NOMO-1 treated with dmso at 0.1 percent for 144 hours (cell line): ENCODE results near the gene THAP8.
"Not testable (repeated sequence)": the region's sequence is repeated elsewhere in the genome, so short reads cannot be mapped to it uniquely, and the experiment has no call there.

Experiments
- DNase-seq: peaks from one replicate; lab custom pipeline; 2025; ENCODE audit not compliant: unreplicated experiment; lab: John Stamatoyannopoulos, UW

THAP8 gene

DNA sequence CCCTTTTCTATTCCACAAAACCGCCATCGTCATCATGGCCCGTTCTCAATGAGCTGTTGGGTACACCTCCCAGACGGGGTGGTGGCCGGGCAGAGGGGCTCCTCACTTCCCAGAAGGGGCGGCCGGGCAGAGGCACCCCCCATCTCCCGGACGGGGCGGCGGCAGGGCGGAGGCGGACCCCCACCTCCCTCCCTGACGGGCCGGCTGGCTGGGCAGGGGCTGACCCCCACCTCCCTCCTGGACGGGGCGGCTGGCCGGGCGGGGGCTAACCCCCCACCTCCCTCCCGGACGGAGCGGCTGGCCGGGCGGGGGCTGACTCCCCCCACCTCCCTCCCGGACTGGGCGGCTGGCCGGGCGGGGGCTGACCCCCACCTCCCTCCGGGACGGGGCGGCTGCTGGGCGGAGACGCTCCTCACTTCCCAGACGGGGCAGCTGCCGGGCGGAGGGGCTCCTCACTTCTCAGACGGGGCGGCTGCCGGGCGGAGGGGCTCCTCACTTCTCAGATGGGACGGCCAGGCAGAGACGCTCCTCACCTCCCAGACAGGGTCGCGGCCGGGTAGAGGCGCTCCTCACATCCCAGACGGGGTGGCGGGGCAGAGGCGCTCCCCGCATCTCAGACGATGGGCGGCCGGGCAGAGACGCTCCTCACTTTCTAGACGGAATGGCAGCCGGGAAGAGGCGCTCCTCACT is 14.9 kb upstream of the THAP8 start:
- DNase-seq: not testable (repeated sequence)

- DNase-seq: no peak
Measured at GRCh38 chr19:36067681-36068080, 13.6 kb upstream of the THAP8 start.

DNA sequence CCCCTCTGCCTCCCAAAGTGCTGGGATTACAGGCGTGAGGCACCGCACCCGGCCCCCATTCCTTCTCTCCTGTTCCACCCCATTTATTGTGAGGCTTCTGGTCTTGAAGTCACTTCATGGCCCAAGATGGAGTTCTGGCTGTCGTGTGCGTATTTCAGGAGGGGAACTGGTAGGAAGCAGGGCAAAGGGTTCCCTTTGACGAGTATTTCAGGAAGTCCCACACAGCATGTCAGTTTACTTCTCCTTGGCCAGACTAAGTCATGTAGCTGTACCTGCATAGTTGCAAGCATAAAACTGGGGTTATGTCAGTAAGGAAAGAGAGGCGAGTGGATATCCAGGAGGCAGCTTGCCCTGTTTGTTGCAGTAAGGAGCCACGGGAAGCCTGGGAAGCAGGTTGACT is 10.7 kb upstream of the THAP8 start:
- DNase-seq: no peak

- DNase-seq: no peak
Measured at GRCh38 chr19:36061367-36061766, 7.3 kb upstream of the THAP8 start.

DNA sequence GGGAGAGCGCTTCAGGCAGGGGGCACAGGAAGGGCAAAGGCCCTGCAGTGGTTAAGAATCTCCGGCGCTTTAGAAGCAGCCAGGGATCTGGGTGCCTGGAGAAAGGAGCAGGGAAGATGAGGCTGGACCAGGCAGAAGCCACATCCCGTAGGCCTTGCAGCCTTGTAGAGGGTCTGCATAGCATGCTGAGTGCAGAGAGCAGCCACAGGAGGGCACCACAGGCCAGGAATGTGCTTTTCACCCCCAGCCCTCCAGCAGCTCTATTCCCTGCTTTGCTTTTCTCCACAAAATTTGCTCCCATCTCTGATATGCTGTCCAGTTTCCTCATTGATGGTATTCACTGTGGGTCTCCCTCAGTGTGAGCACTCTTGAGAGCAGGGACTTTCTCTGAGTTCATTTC is 6.3 kb upstream of the THAP8 start:
- DNase-seq: no peak

DNA sequence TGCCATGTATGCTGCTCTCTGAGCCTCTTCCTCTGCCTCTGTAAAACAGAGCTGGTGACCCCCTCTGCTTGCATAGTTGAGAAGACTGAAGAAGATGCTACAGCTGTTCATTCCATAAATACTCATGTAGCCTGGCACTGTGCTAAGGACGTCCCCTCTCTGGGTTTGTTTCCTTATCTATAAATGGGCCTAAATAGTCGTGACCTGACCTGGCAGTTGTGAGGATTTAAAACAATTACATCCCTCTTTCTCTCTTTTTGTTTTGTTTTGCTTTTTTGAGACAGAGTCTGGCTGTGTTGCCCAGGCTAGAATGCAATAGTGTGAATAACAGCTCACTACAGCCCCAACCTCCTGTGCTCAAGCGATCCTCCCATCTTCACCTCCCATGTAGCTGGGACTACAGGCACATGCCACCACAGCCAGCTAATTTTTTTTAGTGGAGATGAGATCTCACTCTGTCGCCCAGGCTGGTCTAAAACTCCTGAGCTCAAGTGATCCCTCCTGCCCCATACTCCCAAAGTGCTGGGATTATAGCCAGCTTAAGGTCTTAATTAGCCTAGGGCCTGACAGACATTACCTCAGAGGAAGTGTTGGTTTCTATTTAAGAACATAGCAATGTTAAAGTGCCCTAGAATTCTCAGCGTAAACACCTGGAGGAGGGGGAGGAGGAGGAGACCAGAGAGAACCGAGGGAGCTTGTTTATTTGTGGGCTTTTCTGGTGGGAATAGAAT is 5.3 kb upstream of the THAP8 start:
- DNase-seq: no peak

- DNase-seq: no peak
Measured at GRCh38 chr19:36058481-36059179, 4.5 kb upstream of the THAP8 start.

GRCh38 chr19:36054733-36055686 is 925 bp upstream of the THAP8 start, which contains the start of gene WDR62:
TSS of gene WDR62 (plus strand) at chr19:36054897. CDS start at chr19:36054972, 75 bp downstream.
- DNase-seq: peak; percentile 93

DNA sequence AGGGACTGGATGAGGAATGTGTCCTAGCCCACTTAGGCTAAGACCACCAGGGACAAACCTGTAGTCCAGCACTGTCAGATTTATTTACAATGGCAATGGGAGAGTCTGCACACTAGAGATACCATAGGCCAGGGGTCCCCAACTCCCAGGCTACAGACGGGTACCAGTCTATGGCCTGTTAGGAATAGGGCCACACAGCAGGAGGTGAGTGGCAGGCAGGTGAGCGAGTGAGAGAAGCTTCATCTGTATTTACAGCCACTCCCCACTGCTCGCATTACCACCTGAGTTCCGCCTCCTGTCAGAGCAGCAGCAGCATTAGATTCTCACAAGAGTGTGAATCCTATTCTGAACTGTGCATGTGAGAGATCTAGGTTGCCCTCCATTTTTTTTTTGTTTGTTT is 2.4 kb downstream of the THAP8 start:
- DNase-seq: no peak

DNA sequence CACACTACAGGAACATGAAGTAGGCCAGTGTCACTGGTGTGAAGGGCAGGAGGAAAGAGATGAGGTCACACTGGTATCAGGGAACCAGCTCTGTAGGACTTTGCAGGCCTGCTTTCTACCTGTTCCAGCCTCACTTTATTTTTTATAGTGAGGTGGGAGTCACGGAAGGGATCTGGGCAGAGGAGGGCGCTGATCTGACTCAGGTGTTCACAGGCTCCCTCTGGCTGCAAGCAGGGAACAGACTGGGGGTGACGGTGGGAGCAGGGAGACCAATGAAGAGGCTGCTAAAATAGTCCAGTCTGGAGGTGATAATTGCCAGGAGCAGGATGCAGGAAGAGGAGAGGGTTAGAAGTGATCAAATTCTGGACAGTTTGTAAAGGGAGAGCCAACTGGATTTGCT is 2.8 kb downstream of the THAP8 start:
- DNase-seq: no peak

GRCh38 chr19:36049080-36049698 is 4.9 kb downstream of the THAP8 start:
- no peak for DNase-seq

GRCh38 chr19:36047835-36048234 is 6.2 kb downstream of the THAP8 start:
- DNase-seq: no peak

GRCh38 chr19:36046443-36047050 is 7.5 kb downstream of the THAP8 start:
- DNase-seq: no peak

- DNase-seq: no peak
Measured at GRCh38 chr19:36043952-36044351, 10.1 kb downstream of the THAP8 start.

DNA sequence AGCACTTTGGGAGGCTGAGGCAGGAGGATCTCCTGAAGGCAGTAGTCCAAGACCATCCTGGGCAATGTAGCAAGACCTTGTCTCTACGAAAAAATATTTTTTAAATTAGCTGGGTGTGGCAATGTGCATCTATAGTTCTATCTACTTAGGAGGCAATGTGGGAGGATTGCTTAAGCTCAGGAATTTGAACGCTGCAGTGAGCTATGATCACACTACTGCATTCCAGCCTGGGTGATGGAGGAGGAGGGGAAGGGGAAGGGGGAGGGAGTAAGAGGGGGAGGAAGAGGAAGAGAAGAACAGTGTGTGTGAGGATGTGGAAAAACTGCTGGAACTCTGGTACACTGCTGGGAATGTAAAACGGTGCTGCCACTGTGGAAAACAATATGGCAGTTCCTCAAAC is 12.3 kb downstream of the THAP8 start:
- no peak for DNase-seq

GRCh38 chr19:36041092-36041491 is 13.0 kb downstream of the THAP8 start:
- DNase-seq: not testable (repeated sequence)

DNA sequence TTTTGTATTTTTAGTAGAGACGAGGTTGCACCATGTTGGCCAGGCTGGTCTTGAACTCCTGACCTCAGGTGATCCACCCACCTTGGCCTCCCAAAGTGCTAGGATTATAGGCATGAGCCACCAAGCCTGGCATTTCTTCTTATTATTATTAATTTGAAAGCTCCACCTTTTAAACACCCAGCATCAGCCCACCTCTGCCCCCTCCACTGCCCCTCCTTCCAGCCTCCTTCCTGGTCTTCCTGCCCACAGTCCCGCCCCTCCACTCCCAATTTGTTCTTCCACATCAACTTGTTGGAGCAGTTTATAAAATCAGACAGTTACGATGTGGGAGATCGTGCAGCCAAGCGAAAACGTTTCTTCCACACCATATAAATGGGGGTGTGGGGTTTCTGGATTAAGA is 13.6 kb downstream of the THAP8 start:
- DNase-seq: no peak

GRCh38 chr19:36032251-36033104 is 21.6 kb downstream of the THAP8 start, which contains the start of gene CLIP3:
TSS of gene CLIP3 (minus strand) at chr19:36032873. CDS start at chr19:36032357, 516 bp downstream.
- DNase-seq: no peak

DNA sequence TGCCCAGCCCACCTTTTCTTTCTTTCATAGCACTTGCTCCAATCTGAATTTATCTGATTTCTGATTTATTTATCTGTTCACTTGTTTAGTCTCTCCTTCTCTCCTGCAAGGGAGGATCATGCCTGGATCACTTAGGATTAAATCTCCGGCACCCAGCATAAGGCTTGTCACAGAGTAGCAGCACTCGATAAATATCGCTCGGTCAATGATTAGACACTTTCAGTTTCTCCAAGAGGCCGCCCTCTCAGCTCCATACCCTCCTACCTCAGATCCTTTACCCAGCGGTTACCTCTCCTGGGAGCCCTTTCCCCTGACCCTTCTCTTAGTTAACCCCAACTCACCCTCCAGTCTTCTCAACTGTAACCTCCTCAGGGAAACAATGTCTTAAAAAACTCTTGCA is 22.8 kb downstream of the THAP8 start:
- DNase-seq: no peak
